Thoracic aorta (tissue), 2 donors: ENCODE measurements around the gene SLC25A17. TPM values are rescaled to one million over a fixed set of nuclear protein-coding genes. Genes with fewer than 3 reads are reported as not detected.
"Not testable (repeated sequence)": the region's sequence is repeated elsewhere in the genome, so short reads cannot be mapped to it uniquely, and the experiment has no call there.

Source experiments
- ATAC-seq: fragments of 150-250 bp; one replicate; pipeline ENCODE4 v1.8.0; 2017; ENCODE audit warnings: low read depth; ENCODE audit not compliant: insufficient number of reproducible peaks, low FRiP score
- DNase-seq: peaks from one replicate; pipeline ENCODE4 v3.0.0-alpha.2; 2020; ENCODE audit warnings: low spot score
- H3K27ac ChIP-seq, 2 donors: fragments of 200-600 bp; sonication (generic); 1 replicate in 1 of 2; 2 replicates in 1 of 2; pipeline ENCODE4 v1.5.1; 2016; ENCODE audit warnings: mild to moderate bottlenecking in 2 of 2, moderate library complexity in 2 of 2
- H3K27me3 ChIP-seq: fragments of 200-600 bp; sonication (generic); replicated peaks from 2 replicates; pipeline ENCODE4 v1.6.0; 2016; ENCODE audit warnings: mild to moderate bottlenecking; ENCODE audit not compliant: insufficient read depth
- H3K36me3 ChIP-seq: fragments of 200-600 bp; sonication (generic); one replicate; pipeline ENCODE4 v1.5.1; 2016
- H3K4me1 ChIP-seq, 2 donors: fragments of 200-600 bp; sonication (generic); 1 replicate in 1 of 2; 2 replicates in 1 of 2; pipeline versions ENCODE4 v1.5.1 to v1.6.0; 2016; ENCODE audit warnings: low read depth in 2 of 2, mild to moderate bottlenecking in 1 of 2; ENCODE audit not compliant: control insufficient read depth in 1 of 2
- H3K4me3 ChIP-seq: fragments of 200-600 bp; sonication (generic); 2 replicates; pipeline ENCODE4 v1.5.1; 2016; ENCODE audit warnings: mild to moderate bottlenecking
- H3K9me3 ChIP-seq: fragments of 200-600 bp; sonication (generic); 2 replicates; pipeline ENCODE4 v1.5.1; 2016
- total RNA-seq, 2 donors: library from RNA; depleted of rRNA; stranded (reverse); fragments of >200 nt; gene quantifications; one replicate each; pipeline versions ENCODE4 v1.1.0 to v1.2.3, GENCODE V29; 2016
- TF ChIP-seq, protein P1 (sequence below): fragments of 200-600 bp; sonication (generic); IDR thresholded peaks from one replicate; pipeline ENCODE4 v1.5.1; 2019; ENCODE audit warnings: antibody characterized with exemption

The SLC25A17 gene
- total RNA-seq, 2 donors from 2014 or later, result 14.4 to 17.9 TPM

DNA sequence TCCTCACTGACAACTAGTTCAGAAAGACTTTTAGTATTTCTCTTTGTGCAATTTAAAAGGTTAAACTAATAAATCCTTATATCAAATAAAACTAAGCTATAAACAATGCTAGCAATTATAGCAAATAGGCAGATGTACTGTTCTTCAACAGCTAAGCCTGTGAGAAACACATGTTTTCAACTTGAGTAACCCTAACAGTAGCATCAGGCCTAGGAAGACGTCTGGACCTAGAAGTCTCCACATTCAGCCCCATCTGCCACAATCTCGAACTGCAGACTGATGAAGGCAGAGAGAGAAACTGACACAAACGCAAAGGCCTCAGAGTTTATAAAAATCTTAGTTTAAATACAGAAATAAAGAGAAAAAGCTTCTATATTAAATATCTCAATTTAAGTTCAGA lies 34.8 kb upstream of the SLC25A17 start:
- peaks cover 31 to 61% of the 10 kb centered on the region in 2 donors for H3K4me1 ChIP-seq
- H3K4me3 ChIP-seq, result peak overlapping the region; percentile 89
- no peaks in the 10 kb centered on the region for H3K27me3 ChIP-seq
- TF ChIP-seq, protein P1, sequence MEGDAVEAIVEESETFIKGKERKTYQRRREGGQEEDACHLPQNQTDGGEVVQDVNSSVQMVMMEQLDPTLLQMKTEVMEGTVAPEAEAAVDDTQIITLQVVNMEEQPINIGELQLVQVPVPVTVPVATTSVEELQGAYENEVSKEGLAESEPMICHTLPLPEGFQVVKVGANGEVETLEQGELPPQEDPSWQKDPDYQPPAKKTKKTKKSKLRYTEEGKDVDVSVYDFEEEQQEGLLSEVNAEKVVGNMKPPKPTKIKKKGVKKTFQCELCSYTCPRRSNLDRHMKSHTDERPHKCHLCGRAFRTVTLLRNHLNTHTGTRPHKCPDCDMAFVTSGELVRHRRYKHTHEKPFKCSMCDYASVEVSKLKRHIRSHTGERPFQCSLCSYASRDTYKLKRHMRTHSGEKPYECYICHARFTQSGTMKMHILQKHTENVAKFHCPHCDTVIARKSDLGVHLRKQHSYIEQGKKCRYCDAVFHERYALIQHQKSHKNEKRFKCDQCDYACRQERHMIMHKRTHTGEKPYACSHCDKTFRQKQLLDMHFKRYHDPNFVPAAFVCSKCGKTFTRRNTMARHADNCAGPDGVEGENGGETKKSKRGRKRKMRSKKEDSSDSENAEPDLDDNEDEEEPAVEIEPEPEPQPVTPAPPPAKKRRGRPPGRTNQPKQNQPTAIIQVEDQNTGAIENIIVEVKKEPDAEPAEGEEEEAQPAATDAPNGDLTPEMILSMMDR, result no peak
- DNase-seq (no peak), ATAC-seq (no peak)
- no peak overlapping the region for H3K27ac ChIP-seq
- H3K36me3 ChIP-seq, result no peaks in the 10 kb centered on the region
- H3K9me3 ChIP-seq, result no peaks in the 10 kb centered on the region

DNA sequence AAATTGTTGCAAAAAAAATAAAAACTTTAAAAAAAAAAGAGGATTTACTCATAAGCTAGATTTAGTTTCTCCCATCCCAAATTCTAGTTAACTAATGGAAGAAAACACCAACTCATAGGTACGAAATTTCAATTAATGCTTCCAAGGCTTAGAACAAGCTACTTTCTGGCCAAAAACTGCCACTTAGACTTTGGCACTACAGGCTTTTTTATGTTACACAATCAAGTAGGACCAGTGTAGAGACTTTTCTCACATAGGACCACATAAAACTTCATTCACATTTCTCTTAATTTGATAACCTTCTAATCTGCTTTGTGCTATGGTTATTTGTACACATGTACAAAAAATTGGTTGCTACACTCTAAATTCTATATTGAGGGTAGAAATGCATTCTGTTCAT lies 34.2 kb upstream of the SLC25A17 start:
- Histone ChIP-seq H3K4me1 (peaks cover 31 to 58% of the 10 kb centered on the region in 2 donors), H3K27ac (no peak overlapping the region), H3K4me3 (no peak overlapping the region), H3K27me3 (no peaks in the 10 kb centered on the region), H3K36me3 (peaks cover 1% of the 10 kb centered on the region), H3K9me3 (no peaks in the 10 kb centered on the region)
- ATAC-seq (no peak), DNase-seq (no peak)
- TF ChIP-seq, protein P1, result no peak

DNA sequence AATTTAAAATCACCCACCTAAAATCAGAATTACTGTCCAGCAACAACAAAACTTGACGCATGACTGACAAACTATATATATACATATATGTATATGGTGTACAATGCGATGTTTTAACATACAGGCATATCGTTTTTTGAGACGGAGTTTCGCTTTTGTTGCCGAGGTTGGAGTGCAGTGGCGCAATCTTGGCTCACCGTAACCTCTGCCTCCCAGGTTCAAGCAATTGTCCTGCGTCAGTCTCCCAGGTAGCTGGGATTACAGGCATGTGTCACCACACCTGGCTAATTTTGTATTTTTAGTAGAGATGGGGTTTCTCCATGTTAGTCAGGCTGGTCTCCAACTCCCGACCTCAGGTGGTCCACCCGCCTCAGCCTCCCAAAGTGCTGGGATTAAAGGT lies 26.7 kb upstream of the SLC25A17 start:
- not testable (repeated sequence) for H3K9me3 ChIP-seq, H3K4me3 ChIP-seq, DNase-seq, H3K27ac ChIP-seq, ATAC-seq, H3K27me3 ChIP-seq, H3K4me1 ChIP-seq
- H3K36me3 ChIP-seq, result peaks cover 29% of the 10 kb centered on the region

DNA sequence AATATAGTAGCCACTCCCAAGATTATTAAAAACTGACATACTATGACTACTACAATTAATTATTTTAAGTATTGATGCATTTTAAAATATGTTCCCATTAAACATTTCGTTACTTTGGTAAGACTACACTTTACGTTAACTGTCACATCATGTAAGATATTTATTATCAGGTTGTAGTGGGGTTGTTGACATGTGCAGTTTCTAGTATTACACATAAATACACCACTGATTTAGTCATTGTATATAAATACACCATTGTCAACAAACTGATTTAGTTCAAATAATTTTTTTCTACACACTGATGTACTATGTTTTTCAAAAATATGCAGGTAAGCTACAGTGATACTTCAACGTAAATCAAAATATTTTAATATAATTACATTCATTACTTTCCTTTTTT lies 25.8 kb upstream of the SLC25A17 start:
- no peaks in the 10 kb centered on the region for H3K27me3 ChIP-seq
- no peaks in the 10 kb centered on the region for H3K9me3 ChIP-seq
- H3K36me3 ChIP-seq, result peaks cover 38% of the 10 kb centered on the region
- ATAC-seq, result no peak
- no peak overlapping the region for H3K27ac ChIP-seq
- TF ChIP-seq, protein P1, result no peak
- DNase-seq, result no peak
- peaks cover 0 to 6% of the 10 kb centered on the region in 2 donors for H3K4me1 ChIP-seq
- no peak overlapping the region for H3K4me3 ChIP-seq

DNA sequence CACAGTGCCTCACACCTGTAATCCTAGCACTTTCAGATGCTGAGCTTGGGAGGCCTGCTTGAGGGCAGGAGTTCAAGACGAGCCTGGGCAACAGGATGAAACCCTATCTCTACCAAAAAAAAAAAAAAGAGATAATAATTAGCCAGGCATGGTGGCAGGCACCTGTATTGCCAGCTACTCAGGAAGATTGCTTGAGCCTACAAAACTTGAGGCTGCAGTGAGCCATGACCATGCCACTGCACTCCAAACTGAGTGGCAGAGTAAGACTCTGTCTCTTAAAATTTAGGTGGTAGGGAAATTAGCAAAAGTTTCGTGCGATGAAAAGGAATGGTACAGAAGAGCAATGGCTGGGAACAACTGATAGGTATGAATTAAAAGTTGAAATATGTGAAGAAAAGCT lies 19.3 kb upstream of the SLC25A17 start:
- Histone ChIP-seq H3K4me1 (peaks cover 0 to 6% of the 10 kb centered on the region in 2 donors), H3K4me3 (no peak overlapping the region), H3K27me3 (no peaks in the 10 kb centered on the region), H3K27ac (no peak overlapping the region), H3K9me3 (no peaks in the 10 kb centered on the region), H3K36me3 (peaks cover 51% of the 10 kb centered on the region)
- TF ChIP-seq, protein P1, result no peak
- ATAC-seq, result no peak
- no peak for DNase-seq

DNA sequence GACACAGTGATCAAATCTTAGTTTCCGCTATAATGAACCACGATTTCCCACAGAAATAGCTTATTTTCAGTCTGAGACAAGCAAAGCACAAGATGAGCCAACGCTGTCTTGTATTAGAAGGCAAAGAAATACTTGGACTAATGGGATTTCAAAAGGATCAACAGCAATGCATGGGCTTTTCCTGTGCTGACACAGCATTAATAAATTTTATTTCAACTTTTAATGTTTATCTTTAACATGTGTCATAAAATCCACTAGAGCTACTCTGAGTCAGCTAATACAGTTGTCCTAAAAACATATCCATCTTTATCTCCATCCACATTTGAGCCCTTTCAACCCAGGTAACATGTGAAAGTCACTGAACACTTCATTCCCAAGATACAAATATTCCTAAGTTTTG lies 15.5 kb upstream of the SLC25A17 start:
- no peaks in the 10 kb centered on the region for H3K4me1 ChIP-seq
- no peak overlapping the region for H3K27ac ChIP-seq
- TF ChIP-seq, protein P1, result no peak
- DNase-seq (no peak), ATAC-seq (no peak)
- no peak overlapping the region for H3K4me3 ChIP-seq
- no peaks in the 10 kb centered on the region for H3K27me3 ChIP-seq
- H3K36me3 ChIP-seq, result peaks cover 65% of the 10 kb centered on the region
- H3K9me3 ChIP-seq, result no peaks in the 10 kb centered on the region
